GM23338 (cell line): ENCODE measurements around the gene TLR7. TPM values are rescaled to one million over a fixed set of nuclear protein-coding genes. Genes with fewer than 3 reads are reported as not detected.

ENCODE experiments used
- ATAC-seq: fragments of 200-7000 bp; cut with Tn5 transposase; 3 replicates; pipeline ENCODE4 v1.9.1; 2020
- DNase-seq: peaks from one replicate; pipeline ENCODE4 v3.0.0-alpha.2; 2015; ENCODE audit warnings: low spot score
- H2AFZ ChIP-seq: fragments of 200-600 bp; sonication (generic); 2 replicates; pipeline ENCODE4 v1.8.0; 2016; ENCODE audit warnings: antibody characterized with exemption, mild to moderate bottlenecking, moderate library complexity
- H3F3A ChIP-seq: fragments of 200-600 bp; sonication (generic); replicated peaks from 2 replicates; pipeline ENCODE4 v1.8.0; 2017; ENCODE audit warnings: antibody characterized with exemption, mixed run types, low read depth
- H3K27ac ChIP-seq: fragments of 200-600 bp; sonication (generic); 2 replicates; pipeline ENCODE4 v1.6.1; 2016; ENCODE audit warnings: low read depth
- H3K27me3 ChIP-seq: fragments of 200-600 bp; sonication (generic); 2 replicates; pipeline ENCODE4 v1.8.0; 2016; ENCODE audit warnings: mild to moderate bottlenecking, mixed run types, moderate library complexity; ENCODE audit not compliant: insufficient read depth
- H3K36me3 ChIP-seq: fragments of 200-600 bp; sonication (generic); 2 replicates; pipeline ENCODE4 v1.8.0; 2016; ENCODE audit warnings: mild to moderate bottlenecking; ENCODE audit not compliant: insufficient read depth
- H3K4me1 ChIP-seq: fragments of 200-600 bp; sonication (generic); 2 replicates; pipeline ENCODE4 v1.8.0; 2016; ENCODE audit warnings: mild to moderate bottlenecking, moderate library complexity; ENCODE audit not compliant: insufficient read depth
- H3K4me2 ChIP-seq: fragments of 200-600 bp; sonication (generic); 2 replicates; pipeline ENCODE4 v1.7.1; 2017; ENCODE audit warnings: mixed run types
- H3K4me3 ChIP-seq: fragments of 200-600 bp; sonication (generic); 2 replicates; pipeline ENCODE4 v1.6.1; 2016; ENCODE audit warnings: mixed run types
- H3K79me2 ChIP-seq: fragments of 200-600 bp; sonication (generic); replicated peaks from 2 replicates; pipeline ENCODE4 v1.8.0; 2017; ENCODE audit warnings: mild to moderate bottlenecking; ENCODE audit not compliant: insufficient read depth
- H3K9me2 ChIP-seq: fragments of 200-600 bp; sonication (generic); 2 replicates; pipeline ENCODE4 v1.8.0; 2017; ENCODE audit not compliant: insufficient read depth
- H4K20me1 ChIP-seq: fragments of 200-600 bp; sonication (generic); replicated peaks from 2 replicates; pipeline ENCODE4 v1.8.0; 2017; ENCODE audit warnings: mild to moderate bottlenecking; ENCODE audit not compliant: insufficient read depth
- H3K27ac Mint-ChIP-seq: 2 replicates; pipeline ENCODE4 v1.8.0; 2020; ENCODE audit warnings: inconsistent platforms, mild to moderate bottlenecking, moderate library complexity, mixed read lengths
- H3K27me3 Mint-ChIP-seq: 3 replicates; pipeline ENCODE4 v1.8.0; 2022; ENCODE audit warnings: low read depth, mild to moderate bottlenecking, moderate library complexity, mixed read lengths, inconsistent platforms; ENCODE audit not compliant: insufficient read depth, poor library complexity
- H3K36me3 Mint-ChIP-seq: 3 replicates; pipeline ENCODE4 v1.8.0; 2021; ENCODE audit warnings: low read depth, mild to moderate bottlenecking, inconsistent platforms, moderate library complexity, mixed read lengths
- H3K4me1 Mint-ChIP-seq: 3 replicates; pipeline ENCODE4 v1.8.0; 2020; ENCODE audit warnings: mild to moderate bottlenecking, inconsistent platforms, mixed read lengths
- H3K4me3 Mint-ChIP-seq: 3 replicates; pipeline ENCODE4 v1.8.0; 2021; ENCODE audit warnings: moderate library complexity, mild to moderate bottlenecking, inconsistent platforms, mixed read lengths
- H3K9me3 Mint-ChIP-seq: 3 replicates; pipeline ENCODE4 v1.8.0; 2020; ENCODE audit warnings: moderate library complexity, mild to moderate bottlenecking, inconsistent platforms, mixed read lengths
- CREB1 ChIP-seq: fragments of 250-450 bp; sonication (Bioruptor Pico); IDR thresholded peaks from 2 replicates; pipeline ENCODE4 v1.5.0; 2020; ENCODE audit warnings: low read depth, mild to moderate bottlenecking, moderate library complexity
- CTCF ChIP-seq, 2 experiments: fragments of 200-600 bp in 1 of 2; sonication (generic) in 1 of 2; conservative IDR thresholded peaks; 2 replicates each; pipeline versions ENCODE4 v1.5.1 to v1.6.1; 2016 to 2017; ENCODE audit warnings: antibody characterized with exemption in 2 of 2, low read depth in 2 of 2, mild to moderate bottlenecking in 2 of 2, moderate library complexity in 1 of 2
- ETS1 ChIP-seq: IDR thresholded peaks from 2 replicates; pipeline ENCODE4 v1.6.1; 2016; ENCODE audit warnings: antibody characterized with exemption
- EZH2 ChIP-seq: fragments of 200-600 bp; sonication (generic); IDR thresholded peaks from one replicate; pipeline ENCODE4 v1.8.0; 2017; ENCODE audit warnings: antibody characterized with exemption, mild to moderate bottlenecking, low read depth; ENCODE audit not compliant: unreplicated experiment
- EZH2phosphoT487 ChIP-seq: fragments of 200-600 bp; sonication (generic); IDR thresholded peaks from one replicate; pipeline ENCODE4 v1.8.1; 2018; ENCODE audit warnings: antibody characterized with exemption; ENCODE audit not compliant: unreplicated experiment
- JUNB ChIP-seq: IDR thresholded peaks from one replicate; pipeline ENCODE4 v1.6.1; 2016; ENCODE audit warnings: antibody characterized with exemption; ENCODE audit not compliant: unreplicated experiment
- NANOG ChIP-seq: IDR thresholded peaks from 2 replicates; pipeline ENCODE4 v1.6.1; 2016; ENCODE audit warnings: antibody characterized with exemption, borderline replicate concordance
- POLR2AphosphoS5 ChIP-seq: IDR thresholded peaks from 2 replicates; pipeline ENCODE4 v1.6.1; 2016; ENCODE audit warnings: antibody characterized with exemption, low read depth
- REST ChIP-seq: IDR thresholded peaks from one replicate; pipeline ENCODE4 v1.6.1; 2018; ENCODE audit warnings: antibody characterized with exemption; ENCODE audit not compliant: unreplicated experiment
- STAT1 ChIP-seq: IDR thresholded peaks from one replicate; pipeline ENCODE4 v1.6.1; 2016; ENCODE audit warnings: antibody characterized with exemption; ENCODE audit not compliant: unreplicated experiment
- ZNF114 ChIP-seq: fragments of 250-450 bp; sonication (Bioruptor Pico); IDR thresholded peaks from 2 replicates; pipeline ENCODE4 v1.5.0; 2020; ENCODE audit warnings: mild to moderate bottlenecking, moderate library complexity
- ZNF331 ChIP-seq: fragments of 250-450 bp; sonication (Bioruptor Pico); IDR thresholded peaks from 2 replicates; pipeline ENCODE4 v1.5.0; 2020; ENCODE audit warnings: low read depth, mild to moderate bottlenecking, moderate library complexity
- polyA plus RNA-seq: library from polyadenylated mRNA; unstranded; fragments of >200 nt; fragmentation: Nextera tagmentation; extraction: Ambion mirVana; gene quantifications from 2 replicates; pipeline ENCODE4 v1.2.1, GENCODE V29; 2016
- total RNA-seq: library from RNA; depleted of rRNA; stranded (reverse); fragments of >200 nt; shearing (Covaris generic); gene quantifications from 2 replicates; pipeline ENCODE4 v1.2.3, GENCODE V29; 2014

Gene TLR7
- total and polyA plus RNA-seq, 2 experiments from 2014 or later, result not detected

- no peaks in the 10 kb centered on the region for H3K36me3 Mint-ChIP-seq
- Histone ChIP-seq H3F3A (no peaks in the 10 kb centered on the region), H3K4me3 (no peak overlapping the region), H3K79me2 (no peaks in the 10 kb centered on the region), H3K9me2 (no peaks in the 10 kb centered on the region), H3K4me1 (no peaks in the 10 kb centered on the region), H3K36me3 (no peaks in the 10 kb centered on the region), H4K20me1 (no peaks in the 10 kb centered on the region), H3K27me3 (no peaks in the 10 kb centered on the region), H3K27ac (no peak overlapping the region), H3K4me2 (no peak overlapping the region), H2AFZ (no peak overlapping the region)
- ATAC-seq, result no peak
- H3K4me3 Mint-ChIP-seq, result no peak overlapping the region
- TF ChIP-seq POLR2AphosphoS5 (no peak), CTCF (conservative IDR thresholded peaks at IDR 0.05; ENCODE audit: low read depth in 2 of 2) (peak in 1 of 2 experiments; percentile 35; a peak in 2 of 4 replicates)
- peaks cover 5% of the 10 kb centered on the region; the same call in 1 of the 3 replicates for H3K4me1 Mint-ChIP-seq
- peak; percentile 9 for DNase-seq
- no peaks in the 10 kb centered on the region for H3K9me3 Mint-ChIP-seq
- no peaks in the 10 kb centered on the region for H3K27me3 Mint-ChIP-seq
- H3K27ac Mint-ChIP-seq, result no peak overlapping the region
Measured at GRCh38 chrX:12912791-12913482, 46.1 kb downstream of the TLR7 start.

- Histone ChIP-seq H3K4me3 (no peak overlapping the region), H3K27ac (no peak overlapping the region), H3K4me1 (no peaks in the 10 kb centered on the region), H3F3A (no peaks in the 10 kb centered on the region), H3K4me2 (no peak overlapping the region), H2AFZ (no peak overlapping the region), H3K79me2 (no peaks in the 10 kb centered on the region), H4K20me1 (no peaks in the 10 kb centered on the region), H3K27me3 (no peaks in the 10 kb centered on the region), H3K36me3 (no peaks in the 10 kb centered on the region), H3K9me2 (no peaks in the 10 kb centered on the region)
- H3K27ac Mint-ChIP-seq, result no peak overlapping the region
- ATAC-seq (no peak), DNase-seq (no peak)
- peaks cover 5% of the 10 kb centered on the region; the same call in 1 of the 3 replicates for H3K4me1 Mint-ChIP-seq
- H3K36me3 Mint-ChIP-seq, result no peaks in the 10 kb centered on the region
- H3K9me3 Mint-ChIP-seq, result no peaks in the 10 kb centered on the region
- no peaks in the 10 kb centered on the region for H3K27me3 Mint-ChIP-seq
- H3K4me3 Mint-ChIP-seq, result no peak overlapping the region
- no peak for TF ChIP-seq NANOG
- TF ChIP-seq EZH2phosphoT487, result no peak
- TF ChIP-seq CTCF (conservative IDR thresholded peaks at IDR 0.05; ENCODE audit: low read depth in 2 of 2), result no peak
- no peak for TF ChIP-seq ZNF114
- no peak for TF ChIP-seq REST
- no peak for TF ChIP-seq ETS1
- no peak for TF ChIP-seq JUNB
- no peak for TF ChIP-seq STAT1
- no peak for TF ChIP-seq EZH2
- TF ChIP-seq ZNF331 (CRISPR knock-in tag), result no peak
- TF ChIP-seq CREB1 (CRISPR knock-in tag), result no peak
- TF ChIP-seq POLR2AphosphoS5, result no peak
Measured at GRCh38 chrX:12917753-12918152, 50.9 kb downstream of the TLR7 start.
